HPDE6-E6E7 (cell line): Measurements from ENCODE around the gene PDF.
"Not testable (repeated sequence)": the region's sequence is repeated elsewhere in the genome, so short reads cannot be mapped to it uniquely, and the experiment has no call there.

ENCODE experiments used
- DNase-seq: peaks from one replicate; pipeline ENCODE4 v3.0.0; 2011; ENCODE audit warnings: missing footprints; ENCODE audit errors: extremely low spot score

The PDF gene

GRCh38 chr16:69316595-69317034 is 13.8 kb downstream of the PDF start:
- no peak for DNase-seq

- no peak for DNase-seq
Measured at GRCh38 chr16:69315486-69316311, 14.7 kb downstream of the PDF start.

- no peak for DNase-seq
Measured at GRCh38 chr16:69314534-69314933, 15.9 kb downstream of the PDF start.

DNA sequence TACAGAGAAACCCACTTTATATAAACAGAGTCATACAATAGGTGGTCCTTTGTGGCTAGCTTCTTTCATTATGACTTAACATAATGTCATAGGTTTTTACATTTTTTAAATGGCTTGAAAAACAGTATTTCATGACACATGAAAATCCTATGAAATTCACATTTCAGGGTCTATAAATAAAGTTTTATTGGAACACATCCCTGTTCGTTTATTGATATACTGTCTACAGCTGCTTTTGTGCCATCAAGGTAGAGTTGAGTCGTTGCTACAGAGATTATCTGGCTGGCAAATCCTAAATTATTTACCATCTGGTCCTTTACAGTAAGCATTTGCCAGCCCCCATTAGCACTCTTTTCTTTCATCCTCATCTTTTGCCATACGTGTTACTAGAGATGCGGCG is 16.9 kb downstream of the PDF start:
- DNase-seq, result no peak

DNA sequence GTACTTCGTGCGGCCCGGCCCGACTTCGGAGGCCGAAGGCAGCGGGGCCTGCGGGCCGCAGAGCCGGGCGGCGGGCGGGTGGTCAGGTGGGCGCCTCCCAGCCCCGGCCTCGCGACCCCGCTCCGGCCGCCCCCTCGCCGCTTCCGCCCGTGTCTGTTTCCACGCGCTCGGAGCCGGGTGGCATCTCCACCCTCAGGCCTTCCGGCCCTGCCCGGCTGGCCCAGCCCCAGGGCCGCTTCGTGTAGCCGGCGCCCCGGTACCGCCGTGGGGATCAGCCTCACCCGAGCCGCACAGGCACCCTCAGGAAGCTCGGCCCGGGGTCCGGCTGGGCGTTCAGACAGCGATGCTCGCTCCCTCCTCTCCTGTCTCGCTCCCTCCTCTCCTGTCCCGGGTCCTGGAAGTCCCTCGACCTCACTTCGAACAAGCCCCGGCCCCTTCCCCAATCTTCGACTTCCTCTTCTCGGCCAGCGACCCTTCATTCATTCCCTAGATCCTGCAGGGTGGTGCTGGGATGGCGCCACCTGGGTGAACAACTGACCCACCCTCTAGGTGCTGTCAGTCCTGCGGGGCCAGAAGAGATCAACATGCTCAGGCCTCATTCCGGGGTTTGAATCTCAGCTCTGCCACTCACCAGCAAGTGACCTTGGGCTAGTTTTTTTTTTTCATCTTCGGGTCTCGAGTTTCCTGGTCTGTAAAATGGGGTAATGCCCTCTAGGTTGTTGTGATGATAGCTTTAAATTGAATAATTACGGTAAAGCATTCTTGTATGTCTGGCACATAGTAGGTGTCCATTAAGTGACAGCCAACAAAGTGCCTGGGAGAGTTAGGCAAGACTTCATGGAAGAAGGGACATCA is 18.6 kb downstream of the PDF start:
- DNase-seq, result peak; percentile 54

DNA sequence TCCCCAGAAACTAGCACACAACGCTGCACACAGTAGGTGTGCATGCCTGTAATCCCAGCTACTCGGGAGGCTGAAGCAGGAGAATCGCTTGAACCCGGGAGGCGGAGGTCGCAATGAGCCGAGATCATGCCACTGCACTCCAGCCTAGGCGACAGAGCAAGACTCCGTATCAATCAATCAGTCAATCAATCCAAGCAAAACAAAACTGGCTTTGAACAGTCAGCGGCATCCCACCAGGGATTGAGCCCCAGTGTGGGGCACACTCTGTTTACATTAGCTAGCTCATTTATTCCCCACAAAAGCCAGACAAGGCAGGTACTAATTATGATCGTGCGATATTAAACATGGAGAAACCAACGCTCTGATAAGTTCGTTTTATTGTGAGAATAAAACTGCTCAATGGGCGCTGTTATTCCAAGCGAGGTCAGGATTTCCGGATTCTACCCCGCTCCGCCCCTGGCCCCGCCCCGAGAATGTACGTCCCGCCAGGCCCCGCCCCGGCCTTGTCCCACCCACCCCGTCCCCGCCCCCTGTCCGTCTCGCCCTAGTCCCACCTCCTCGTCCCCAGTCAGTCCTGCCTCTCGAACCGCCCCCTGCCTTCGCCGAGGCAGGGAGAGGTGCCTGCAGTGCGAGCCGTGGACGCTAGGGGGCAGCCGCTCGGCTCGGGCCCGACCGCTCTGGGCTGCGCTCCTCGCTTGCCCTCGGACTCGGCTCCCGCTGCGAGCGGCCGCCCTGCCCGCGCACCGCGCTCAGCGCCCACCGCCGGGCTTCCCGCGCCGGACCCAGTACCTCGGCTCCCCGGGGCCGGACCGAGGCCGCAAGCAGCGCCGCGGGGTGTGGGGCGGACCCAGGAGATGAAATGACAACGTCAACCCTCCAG is 19.5 kb downstream of the PDF start, which contains the start of gene VPS4A:
TSS of gene VPS4A (plus strand) at position 698 of the 880 bp plus-strand sequence. CDS start at position 860, 162 bp downstream.
- DNase-seq, result peak; percentile 98

DNA sequence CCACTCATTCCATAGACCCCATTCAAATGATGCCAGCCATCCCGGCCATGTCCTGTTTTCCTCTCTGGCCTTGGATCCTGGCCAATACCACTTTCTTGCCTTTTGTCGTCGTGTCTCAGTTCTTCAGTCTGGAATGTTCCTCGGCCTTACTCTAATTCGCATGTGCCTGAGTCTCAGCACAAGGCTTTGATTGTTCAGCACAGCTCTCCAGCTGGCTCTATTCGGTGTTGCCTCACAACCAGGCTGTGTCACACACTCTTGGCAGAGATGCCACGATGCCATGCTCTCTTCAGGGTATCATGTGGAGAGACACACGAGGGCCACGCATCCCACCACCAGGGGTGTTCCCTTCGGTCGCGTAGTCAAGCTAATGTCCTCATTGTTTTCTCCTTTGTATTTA is 21.1 kb downstream of the PDF start:
- DNase-seq, result no peak

DNA sequence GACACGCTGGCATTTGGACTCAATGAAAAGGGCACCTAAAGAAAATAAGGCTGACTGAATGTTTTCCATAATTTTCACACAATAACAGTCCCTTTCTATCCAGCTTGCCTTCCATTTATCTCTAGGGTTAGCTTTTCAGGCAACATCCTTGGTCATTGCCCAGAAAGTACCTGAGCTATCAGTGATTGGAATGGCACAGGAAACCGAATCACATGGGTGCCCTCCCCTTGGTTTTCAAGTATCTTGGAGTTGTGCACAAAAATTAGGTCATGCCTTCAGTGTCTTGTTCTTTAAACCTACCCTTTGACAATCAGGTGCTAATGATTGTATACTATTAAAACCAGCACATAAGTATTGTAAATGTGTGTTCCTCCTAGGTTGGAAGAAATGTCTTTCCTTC is 22.5 kb downstream of the PDF start:
- no peak for DNase-seq

DNA sequence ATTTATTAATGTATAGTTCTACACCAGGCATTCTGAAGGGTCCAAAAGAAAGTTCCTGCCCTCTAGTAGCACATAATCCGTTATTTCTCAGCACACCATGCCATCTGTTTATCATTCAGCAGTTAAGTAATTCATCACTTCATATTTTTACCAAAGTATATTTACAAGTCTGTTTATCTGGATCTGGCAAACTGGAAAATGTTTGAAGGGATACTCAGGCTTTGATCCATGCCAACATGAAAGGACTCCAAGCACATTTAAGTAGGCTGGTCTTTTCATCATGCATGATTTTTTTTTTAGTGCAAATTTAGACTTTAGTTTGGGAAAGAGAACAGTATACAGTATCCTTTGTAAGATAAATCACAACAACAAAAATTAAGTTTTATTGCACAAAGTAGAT is 23.3 kb downstream of the PDF start:
- no peak for DNase-seq

GRCh38 chr16:69306031-69306430 is 24.4 kb downstream of the PDF start:
- DNase-seq, result no peak

DNA sequence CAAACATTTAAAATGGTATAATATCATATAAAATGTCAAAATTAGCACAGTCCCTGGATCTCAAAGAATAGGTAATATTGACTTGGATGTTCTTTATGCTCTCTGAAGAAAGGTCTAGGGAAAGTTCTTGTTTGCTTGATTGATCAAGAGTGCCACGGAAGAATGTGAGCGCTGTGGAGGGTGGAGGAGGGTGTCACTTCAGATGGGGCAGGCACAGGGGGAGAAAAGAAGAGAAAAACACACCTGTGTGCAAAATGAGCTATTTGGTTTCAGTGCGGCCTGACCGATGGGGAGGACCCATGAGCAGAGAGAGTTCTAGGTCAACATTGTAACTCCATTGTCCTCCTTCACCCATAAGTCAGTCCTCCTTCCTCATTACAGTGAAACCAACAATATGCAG is 28.1 kb downstream of the PDF start:
- no peak for DNase-seq

DNA sequence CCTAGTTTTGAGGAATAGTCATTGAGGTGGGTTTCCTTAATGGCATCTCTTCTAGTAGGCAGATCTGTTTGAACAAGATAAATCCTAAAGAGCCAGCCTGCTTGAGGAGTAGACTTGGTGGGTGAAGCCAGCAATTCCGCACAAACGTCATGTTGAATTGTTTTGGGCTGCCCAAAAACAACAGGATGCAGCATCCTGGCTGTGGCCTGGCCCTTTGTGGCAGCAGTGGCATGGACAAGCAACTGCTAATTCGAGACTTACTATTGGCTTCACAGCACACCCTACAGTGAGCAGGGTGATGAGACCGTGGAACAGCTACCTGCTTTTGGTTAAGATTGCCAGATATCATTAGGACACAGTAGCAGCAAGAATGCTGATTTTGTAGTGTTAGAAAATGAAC is 28.5 kb downstream of the PDF start:
- no peak for DNase-seq

GRCh38 chr16:69301187-69301586 is 29.2 kb downstream of the PDF start:
- DNase-seq, result no peak

DNA sequence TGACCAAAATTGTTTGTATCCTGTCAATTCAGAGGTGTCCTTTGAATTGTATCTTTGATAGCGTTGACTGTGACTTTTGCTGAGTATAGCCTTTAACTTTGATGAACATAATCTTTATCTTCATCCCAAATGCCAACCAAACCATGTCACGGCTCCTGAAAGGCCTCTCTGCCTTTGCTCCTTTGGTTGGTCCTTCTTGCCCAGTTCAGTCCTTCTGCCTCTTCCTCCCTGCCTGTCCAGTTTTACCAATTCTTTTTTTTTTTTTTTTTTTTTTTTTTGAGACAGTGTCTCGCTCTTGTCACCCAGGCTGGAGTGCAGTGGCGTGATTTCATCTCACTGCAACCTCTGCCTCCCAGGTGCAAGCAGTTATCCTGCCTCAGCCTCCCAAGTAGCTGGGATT is 32.1 kb downstream of the PDF start:
- DNase-seq, result no peak

GRCh38 chr16:69296771-69297170 is 33.6 kb downstream of the PDF start:
- DNase-seq, result not testable (repeated sequence)

GRCh38 chr16:69294051-69294450 is 36.3 kb downstream of the PDF start:
- DNase-seq, result no peak

DNA sequence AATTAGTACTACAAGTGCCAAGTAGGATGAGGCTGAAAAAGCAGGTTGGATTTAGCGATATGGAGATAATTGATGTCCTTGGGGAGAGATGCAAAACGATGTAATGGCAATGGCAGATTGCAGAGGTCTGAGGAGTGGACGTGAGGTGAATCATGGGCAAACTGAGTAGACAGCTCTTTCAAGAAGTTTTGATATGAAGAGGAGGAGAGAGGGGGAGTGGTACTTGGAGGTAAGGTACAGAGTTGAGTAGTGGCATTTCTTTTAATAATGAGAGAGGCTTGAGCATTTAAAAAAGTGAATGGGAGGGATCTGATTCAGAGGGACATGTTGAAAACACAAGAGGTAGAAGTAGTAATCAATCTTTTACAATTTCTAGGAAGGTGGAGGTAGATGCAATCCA is 37.0 kb downstream of the PDF start:
- no peak for DNase-seq

DNA sequence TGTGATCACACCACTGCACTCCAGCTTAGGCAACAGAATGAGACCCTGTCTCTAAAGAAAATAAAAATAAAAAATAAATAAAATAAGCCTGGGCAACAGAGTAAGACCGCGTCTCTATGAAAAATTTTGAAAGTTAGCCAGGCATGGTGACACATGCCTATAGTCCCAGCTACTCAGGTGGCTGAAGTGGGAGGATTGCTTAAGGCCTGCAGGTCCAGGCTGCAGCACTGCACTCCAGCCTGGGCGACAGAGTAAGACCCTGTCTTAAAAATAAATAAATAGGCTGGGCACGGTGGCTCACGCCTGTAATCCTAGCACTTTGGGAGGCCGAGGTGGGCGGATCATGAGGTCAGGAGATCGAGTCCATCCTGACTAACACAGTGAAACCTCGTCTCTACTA is 38.7 kb downstream of the PDF start:
- not testable (repeated sequence) for DNase-seq

GRCh38 chr16:69286941-69287713 is 43.3 kb downstream of the PDF start:
- DNase-seq, result no peak

DNA sequence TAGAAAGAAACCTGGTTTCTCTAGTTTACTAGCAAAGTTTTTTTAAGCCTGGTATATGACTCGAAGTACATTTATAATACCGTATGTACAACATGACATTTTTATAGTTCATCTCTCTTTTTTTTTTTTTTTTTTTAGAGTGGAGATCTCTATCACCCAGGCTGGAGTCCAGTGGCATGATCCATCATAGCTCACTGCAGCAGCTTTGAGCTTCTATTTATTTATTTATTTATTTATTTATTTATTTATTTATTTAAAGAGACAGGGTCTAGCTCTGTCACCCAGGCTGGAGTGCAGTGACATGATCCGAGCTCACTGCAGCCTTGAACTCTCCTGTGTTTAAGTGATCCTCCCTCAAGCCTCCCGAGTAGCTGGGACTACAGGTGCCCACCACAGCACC is 45.1 kb downstream of the PDF start:
- no peak for DNase-seq

- DNase-seq, result no peak
Measured at GRCh38 chr16:69283851-69284250, 46.5 kb downstream of the PDF start.
